SH-SY5Y (cell line): ENCODE data around the gene BTBD9.

ENCODE experiments used
- GATA2 ChIP-seq: IDR thresholded peaks from 2 replicates; pipeline ENCODE4 v1.6.1; 2011; ENCODE audit warnings: mild to moderate bottlenecking, low read depth, low read length
- GATA3 ChIP-seq: IDR thresholded peaks from 2 replicates; pipeline ENCODE4 v1.6.1; 2011; ENCODE audit warnings: low read depth, mild to moderate bottlenecking, low read length, moderate library complexity

Gene BTBD9

GRCh38 chr6:38218235-38218634 lies 421.5 kb downstream of the BTBD9 start:
- TF ChIP-seq GATA2: no peak
- no peak for TF ChIP-seq GATA3

GRCh38 chr6:38216451-38216850 lies 423.3 kb downstream of the BTBD9 start:
- TF ChIP-seq GATA2 (no peak), GATA3 (no peak)

- TF ChIP-seq GATA3 (no peak), GATA2 (no peak)
Measured at GRCh38 chr6:38215651-38216311, 423.9 kb downstream of the BTBD9 start.

GRCh38 chr6:38215225-38215624 lies 424.5 kb downstream of the BTBD9 start:
- TF ChIP-seq GATA3 (no peak), GATA2 (no peak)

DNA sequence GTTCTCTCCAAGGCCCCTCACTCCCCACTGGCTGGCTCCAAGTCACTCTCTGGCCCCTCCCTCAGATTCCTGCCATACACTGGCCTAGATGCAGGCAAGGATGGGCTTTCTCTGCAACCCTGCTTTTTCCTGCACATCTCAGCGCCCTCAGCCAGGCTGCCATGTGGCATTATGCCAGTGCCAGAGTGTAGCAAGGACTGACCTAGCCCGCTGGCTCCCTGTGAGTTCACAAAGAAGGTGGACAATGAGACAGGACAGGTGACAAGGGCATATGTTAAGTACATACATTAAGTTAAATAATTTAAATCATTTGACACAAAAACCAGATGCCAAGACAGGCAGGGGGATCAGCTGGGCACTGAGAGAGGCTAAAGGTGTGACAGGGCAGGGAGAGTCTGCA lies 425.6 kb downstream of the BTBD9 start:
- TF ChIP-seq GATA3: no peak
- TF ChIP-seq GATA2: no peak

DNA sequence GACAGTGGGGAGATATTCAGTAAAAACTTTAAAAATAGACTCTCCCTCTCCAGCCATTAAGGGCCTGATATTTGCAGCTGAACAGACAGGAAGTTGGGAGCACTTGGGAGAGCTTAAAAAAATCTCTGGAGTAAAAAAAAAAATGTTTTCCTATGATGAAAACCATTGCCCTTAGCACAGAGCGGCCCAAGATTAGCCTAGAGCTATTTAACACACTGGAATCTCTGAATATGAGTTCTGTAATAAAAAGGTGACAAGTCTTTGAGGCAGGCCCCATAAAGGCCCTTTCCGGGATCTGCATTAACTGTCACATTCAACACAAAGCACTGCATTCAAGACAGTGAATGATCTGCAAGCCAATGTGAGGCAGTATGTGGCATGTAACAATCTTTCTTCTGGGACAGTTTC lies 426.5 kb downstream of the BTBD9 start:
- TF ChIP-seq GATA2 (no peak), GATA3 (no peak)

DNA sequence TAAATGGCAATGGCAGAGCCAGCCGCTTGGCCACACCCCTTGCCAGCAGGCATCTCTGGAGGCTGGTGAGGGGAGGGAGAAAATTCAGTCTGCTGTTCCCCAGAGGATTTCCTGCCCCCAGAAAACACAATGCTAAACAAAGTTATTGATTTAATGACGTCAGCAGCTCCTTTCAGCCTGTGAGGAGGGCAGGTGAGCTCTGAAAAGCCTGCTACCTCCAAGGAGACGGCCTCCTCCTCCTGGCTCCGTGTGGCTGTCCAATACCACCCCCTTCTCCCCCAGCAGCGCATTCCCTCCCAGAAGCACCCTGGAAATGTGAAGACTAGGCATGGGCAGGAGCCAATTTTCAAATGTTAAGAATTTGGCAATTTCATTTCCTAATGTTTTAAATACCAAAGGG lies 427.1 kb downstream of the BTBD9 start:
- TF ChIP-seq GATA3 (no peak), GATA2 (no peak)

DNA sequence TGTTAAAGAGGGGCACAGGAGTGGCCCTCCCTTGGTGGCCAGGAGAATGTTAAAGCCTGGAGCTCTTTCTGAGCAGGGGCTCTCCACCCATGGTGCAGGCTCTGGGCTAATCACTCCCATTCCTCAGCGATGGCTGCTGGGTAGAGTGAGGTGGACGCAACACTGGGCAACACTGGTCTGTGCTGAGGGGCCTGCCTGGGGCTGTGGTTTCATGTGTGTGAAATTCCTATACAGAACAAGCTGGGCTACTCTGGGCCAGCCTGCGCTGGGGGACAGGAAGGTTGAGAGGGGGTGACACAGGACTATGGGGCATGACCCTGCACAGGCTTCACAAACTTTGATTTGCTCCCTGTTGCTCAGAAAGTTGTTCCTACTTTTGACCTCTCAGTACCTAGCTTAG lies 427.6 kb downstream of the BTBD9 start:
- TF ChIP-seq GATA3 (no peak), GATA2 (no peak)

DNA sequence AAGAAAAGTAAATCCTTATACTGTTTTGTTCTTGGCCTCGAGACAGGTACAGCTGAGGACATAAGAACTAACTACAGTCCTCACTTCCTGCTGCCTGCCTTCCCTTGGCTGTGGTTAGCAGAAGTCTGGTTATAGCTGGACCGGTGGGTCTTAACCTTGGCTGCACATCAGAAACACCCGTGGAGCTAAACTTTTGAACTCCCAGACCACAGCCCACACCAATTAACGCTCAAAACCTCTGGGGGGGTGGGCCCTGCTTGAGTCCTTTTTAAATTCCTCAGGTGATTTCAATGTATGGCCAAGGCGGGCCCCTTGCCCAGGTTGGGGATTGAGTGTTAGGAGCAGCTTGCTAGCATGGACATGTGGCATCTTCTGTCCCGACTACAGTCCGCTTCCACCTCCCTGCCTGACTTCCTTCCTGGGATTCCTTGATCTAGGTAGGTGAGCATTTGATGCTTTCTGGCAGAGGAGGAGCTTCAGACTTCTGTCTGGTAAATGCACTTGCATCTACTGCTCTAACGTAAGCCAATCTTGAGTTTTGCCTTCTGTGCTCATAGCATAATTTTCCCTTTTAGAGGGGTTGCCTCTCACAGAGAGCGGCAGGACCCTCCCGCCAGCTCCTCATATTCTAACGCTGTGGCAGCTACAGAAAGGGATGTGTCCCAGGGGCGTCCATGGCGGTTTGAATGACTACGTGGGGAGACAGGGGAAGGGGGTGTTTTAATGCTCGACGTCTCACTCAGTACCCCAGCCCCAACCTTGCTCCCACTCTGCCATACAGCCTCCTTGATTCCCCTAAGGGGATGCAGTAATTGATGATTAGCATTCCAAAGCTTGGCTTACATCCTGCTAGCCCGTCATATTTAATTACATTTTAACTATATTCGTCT lies 430.1 kb downstream of the BTBD9 start:
- TF ChIP-seq GATA2: no peak
- TF ChIP-seq GATA3: no peak

DNA sequence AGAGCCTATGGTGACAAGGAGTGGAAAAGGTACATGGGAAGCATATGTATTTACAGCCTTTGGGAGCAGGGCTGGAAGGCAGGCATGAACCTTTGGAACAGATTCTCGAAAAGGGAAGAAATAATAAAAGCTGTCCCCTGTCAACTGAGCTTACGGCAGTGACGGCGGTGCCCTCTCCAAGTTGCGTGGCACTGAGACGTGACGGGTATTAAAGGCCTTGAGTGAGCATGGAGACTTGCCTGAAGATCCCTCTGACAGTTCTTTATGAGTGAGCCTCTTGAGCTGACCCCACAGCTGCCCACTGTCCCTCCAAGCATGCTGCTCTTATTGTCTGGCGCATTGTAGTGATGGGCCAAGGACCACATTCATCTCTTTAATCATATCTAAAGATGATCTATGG lies 431.7 kb downstream of the BTBD9 start:
- TF ChIP-seq GATA3 (no peak), GATA2 (no peak)

GRCh38 chr6:38207375-38207774 lies 432.4 kb downstream of the BTBD9 start:
- TF ChIP-seq GATA2 (no peak), GATA3 (no peak)

- TF ChIP-seq GATA3 (no peak), GATA2 (no peak)
Measured at GRCh38 chr6:38198219-38198618, 441.5 kb downstream of the BTBD9 start.

- TF ChIP-seq GATA3: no peak
Measured at GRCh38 chr6:38195113-38195635, 444.6 kb downstream of the BTBD9 start.

- no peak for TF ChIP-seq GATA3
- no peak for TF ChIP-seq GATA2
Measured at GRCh38 chr6:38194589-38194988, 445.1 kb downstream of the BTBD9 start.

DNA sequence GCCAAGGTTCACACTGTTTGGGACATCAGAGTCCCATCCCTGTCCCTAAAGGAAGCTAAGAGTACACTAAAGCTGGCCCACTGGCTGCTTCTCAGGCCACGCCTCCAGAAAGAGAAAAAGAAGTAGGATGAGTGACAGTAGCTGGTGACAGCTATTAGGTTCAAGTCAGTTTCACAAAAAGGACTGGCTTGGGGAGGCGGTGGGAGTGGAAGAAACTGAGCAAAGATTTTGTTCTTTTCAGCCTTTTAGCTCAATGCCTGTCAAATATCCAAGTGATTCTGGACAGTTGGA lies 445.5 kb downstream of the BTBD9 start:
- no peak for TF ChIP-seq GATA2
- no peak for TF ChIP-seq GATA3
